SK-N-SH (cell line): ENCODE data around the gene ANAPC2. TPM values are rescaled to one million over a fixed set of nuclear protein-coding genes. Genes with fewer than 3 reads are reported as not detected.

Experiments used
- CTCF ChIA-PET: fragments of 300-600, 350-600 bp; formaldehyde crosslinking; extraction: SDS; loops from one replicate; lab custom pipeline; 2021; lab: Yijun Ruan, JAX
- POLR2A ChIA-PET: fragments of 350-600 bp; sonication (Branson Sonifier 250); formaldehyde crosslinking; extraction: SDS; loops from one replicate; lab custom pipeline; 2020; ENCODE audit warnings: antibody characterized with exemption, inconsistent platforms; lab: Yijun Ruan, JAX
- DNase-seq: peaks from one replicate; pipeline ENCODE4 v3.0.0; 2012
- H2AFZ ChIP-seq: fragments of 200-600 bp; sonication (generic); 2 replicates; pipeline ENCODE4 v1.8.1; 2016; ENCODE audit warnings: antibody characterized with exemption, mild to moderate bottlenecking, low read depth
- H3F3A ChIP-seq: fragments of 200-600 bp; sonication (generic); replicated peaks from 2 replicates; pipeline ENCODE3; 2016; ENCODE audit warnings: antibody characterized with exemption, mild to moderate bottlenecking; ENCODE audit not compliant: insufficient read depth
- H3K27ac ChIP-seq, 2 experiments: fragments of 200-500 bp in 1 of 2; fragments of 200-600 bp in 1 of 2; sonication (Bioruptor generic) in 1 of 2; sonication (generic), shearing (Covaris generic) in 1 of 2; 2 replicates each; pipeline versions ENCODE4 v1.5.1 to v1.6.1; 2014 to 2016; ENCODE audit warnings: low read depth in 2 of 2, inconsistent platforms in 1 of 2, low read length in 1 of 2, mild to moderate bottlenecking in 1 of 2, mixed read lengths in 1 of 2
- H3K27me3 ChIP-seq: fragments of 200-600 bp; sonication (generic), shearing (Covaris generic); 2 replicates; pipeline ENCODE4 v1.6.1; 2016; ENCODE audit warnings: mixed run types; ENCODE audit not compliant: insufficient read depth
- H3K36me3 ChIP-seq, 2 experiments: fragments of 200-500 bp in 1 of 2; fragments of 200-600 bp in 1 of 2; sonication (Bioruptor generic) in 1 of 2; sonication (generic) in 1 of 2; replicated peaks in 1 of 2; 2 replicates each; pipeline versions ENCODE3 to v1.5.1; 2014 to 2016; ENCODE audit warnings: low read length in 1 of 2, mild to moderate bottlenecking in 1 of 2; ENCODE audit not compliant: insufficient read depth in 2 of 2, control insufficient read depth in 1 of 2
- H3K4me1 ChIP-seq, 2 experiments: fragments of 200-500 bp in 1 of 2; fragments of 200-600 bp in 1 of 2; sonication (Bioruptor generic) in 1 of 2; sonication (generic), shearing (Covaris generic) in 1 of 2; 2 replicates each; pipeline versions ENCODE4 v1.5.1 to v1.6.1; 2014 to 2016; ENCODE audit warnings: low read depth in 1 of 2, low read length in 1 of 2, mixed run types in 1 of 2; ENCODE audit not compliant: insufficient read depth in 2 of 2, control insufficient read depth in 1 of 2
- H3K4me2 ChIP-seq: fragments of 200-600 bp; sonication (generic), shearing (Covaris generic); 2 replicates; pipeline ENCODE4 v1.6.1; 2017; ENCODE audit warnings: mixed run types
- H3K4me3 ChIP-seq, 2 experiments: fragments of 200-500 bp in 1 of 2; fragments of 200-600 bp in 1 of 2; sonication (Bioruptor generic) in 1 of 2; sonication (generic), shearing (Covaris generic) in 1 of 2; 2 replicates each; pipeline versions ENCODE4 v1.5.1 to v1.8.1; 2014 to 2016; ENCODE audit warnings: low read depth in 2 of 2, inconsistent platforms in 1 of 2, low read length in 1 of 2, mild to moderate bottlenecking in 1 of 2, mixed read lengths in 1 of 2, moderate library complexity in 1 of 2
- H3K79me2 ChIP-seq: fragments of 200-600 bp; sonication (generic); 2 replicates; pipeline ENCODE4 v1.8.1; 2017; ENCODE audit warnings: mild to moderate bottlenecking; ENCODE audit not compliant: insufficient read depth
- H3K9ac ChIP-seq: fragments of 200-600 bp; sonication (generic); 2 replicates; pipeline ENCODE4 v1.6.1; 2017; ENCODE audit warnings: mixed run types
- H3K9me2 ChIP-seq: fragments of 200-600 bp; sonication (generic); 2 replicates; pipeline ENCODE4 v1.6.1; 2017; ENCODE audit warnings: mixed run types
- H3K9me3 ChIP-seq: fragments of 200-600 bp; sonication (generic); 2 replicates; pipeline ENCODE4 v1.6.1; 2017; ENCODE audit warnings: mixed run types, mild to moderate bottlenecking, moderate library complexity
- H4K20me1 ChIP-seq: fragments of 200-600 bp; sonication (generic); 2 replicates; pipeline ENCODE4 v1.6.1; 2017; ENCODE audit warnings: mild to moderate bottlenecking, mixed run types; ENCODE audit not compliant: insufficient read depth
- CHD2 ChIP-seq: fragments of 150-350 bp; IDR thresholded peaks from 2 replicates; pipeline ENCODE4 v1.6.1; 2018; ENCODE audit warnings: low read length; ENCODE audit not compliant: partially characterized antibody
- ELF1 ChIP-seq: IDR thresholded peaks from 2 replicates; pipeline ENCODE4 v1.4.0; 2012
- FOXJ3 ChIP-seq: sonication (generic); formaldehyde crosslinking; IDR thresholded peaks from 2 replicates; pipeline ENCODE4 v1.5.1; 2020; ENCODE audit warnings: mild to moderate bottlenecking, missing genetic modification reagents
- GABPA ChIP-seq: IDR thresholded peaks from 2 replicates; pipeline ENCODE4 v1.4.0; 2012; ENCODE audit warnings: low read depth, mild to moderate bottlenecking
- GATA2 ChIP-seq: sonication (generic); formaldehyde crosslinking; IDR thresholded peaks from 2 replicates; pipeline ENCODE4 v1.5.0; 2020; ENCODE audit warnings: mild to moderate bottlenecking, missing genetic modification reagents
- JUND ChIP-seq: IDR thresholded peaks from 2 replicates; pipeline ENCODE4 v1.4.0; 2012
- MEF2A ChIP-seq: IDR thresholded peaks from 2 replicates; pipeline ENCODE4 v1.4.0; 2012; ENCODE audit warnings: low read depth, borderline replicate concordance
- NRF1 ChIP-seq: IDR thresholded peaks from 2 replicates; pipeline ENCODE4 v1.6.1; 2012; ENCODE audit warnings: low read depth, mild to moderate bottlenecking, low read length
- RCOR1 ChIP-seq: fragments of 150-350 bp; IDR thresholded peaks from 2 replicates; pipeline ENCODE4 v1.6.1; 2017; ENCODE audit warnings: antibody characterized with exemption, low read length
- RFX5 ChIP-seq: IDR thresholded peaks from 2 replicates; pipeline ENCODE4 v1.6.1; 2012; ENCODE audit warnings: mild to moderate bottlenecking, improper control_type of control experiment, low read length
- RXRA ChIP-seq: IDR thresholded peaks from 2 replicates; pipeline ENCODE4 v1.4.0; 2012; ENCODE audit warnings: low read depth, mild to moderate bottlenecking, borderline replicate concordance
- SIN3A ChIP-seq: IDR thresholded peaks from 2 replicates; pipeline ENCODE4 v1.6.1; 2012; ENCODE audit warnings: low read depth, mild to moderate bottlenecking, low read length, moderate library complexity, borderline replicate concordance
- TCF12 ChIP-seq: IDR thresholded peaks from 2 replicates; pipeline ENCODE4 v1.4.0; 2012
- TEAD4 ChIP-seq: IDR thresholded peaks from 2 replicates; pipeline ENCODE4 v1.4.0; 2012; ENCODE audit warnings: mild to moderate bottlenecking, borderline replicate concordance; ENCODE audit not compliant: insufficient read depth
- WGBS: methylation state at CpG from one replicate; pipeline ENCODE4 v1.1.6; 2017; ENCODE audit warnings: low lambda C conversion rate; 5-methylcytosine and 5-hydroxymethylcytosine counted together
- polyA plus RNA-seq, 3 experiments: library from polyadenylated mRNA; depleted of rRNA; stranded (reverse); fragments of >200 nt; gene quantifications; 2 replicates each; pipeline ENCODE4 v1.2.3, GENCODE V29; 2012
- TF ChIP-seq, protein P1 (sequence below): IDR thresholded peaks from 2 replicates; pipeline ENCODE4 v1.4.0; 2012; ENCODE audit warnings: low read depth, borderline replicate concordance
- TF ChIP-seq, protein P2 (sequence below): IDR thresholded peaks from 2 replicates; pipeline ENCODE4 v1.4.0; 2012; ENCODE audit warnings: low read depth
- TF ChIP-seq, protein P3 (sequence below): fragments of 150-350 bp; IDR thresholded peaks from 2 replicates; pipeline ENCODE4 v1.6.1; 2016; ENCODE audit warnings: mild to moderate bottlenecking, low read depth, low read length
- TF ChIP-seq, protein P4 (sequence below): IDR thresholded peaks from 2 replicates; pipeline ENCODE4; 2012

The ANAPC2 gene
- polyA plus RNA-seq, 1 of the 3 experiments (the other 2 are of a cell fraction) = 35.1 TPM

DNA sequence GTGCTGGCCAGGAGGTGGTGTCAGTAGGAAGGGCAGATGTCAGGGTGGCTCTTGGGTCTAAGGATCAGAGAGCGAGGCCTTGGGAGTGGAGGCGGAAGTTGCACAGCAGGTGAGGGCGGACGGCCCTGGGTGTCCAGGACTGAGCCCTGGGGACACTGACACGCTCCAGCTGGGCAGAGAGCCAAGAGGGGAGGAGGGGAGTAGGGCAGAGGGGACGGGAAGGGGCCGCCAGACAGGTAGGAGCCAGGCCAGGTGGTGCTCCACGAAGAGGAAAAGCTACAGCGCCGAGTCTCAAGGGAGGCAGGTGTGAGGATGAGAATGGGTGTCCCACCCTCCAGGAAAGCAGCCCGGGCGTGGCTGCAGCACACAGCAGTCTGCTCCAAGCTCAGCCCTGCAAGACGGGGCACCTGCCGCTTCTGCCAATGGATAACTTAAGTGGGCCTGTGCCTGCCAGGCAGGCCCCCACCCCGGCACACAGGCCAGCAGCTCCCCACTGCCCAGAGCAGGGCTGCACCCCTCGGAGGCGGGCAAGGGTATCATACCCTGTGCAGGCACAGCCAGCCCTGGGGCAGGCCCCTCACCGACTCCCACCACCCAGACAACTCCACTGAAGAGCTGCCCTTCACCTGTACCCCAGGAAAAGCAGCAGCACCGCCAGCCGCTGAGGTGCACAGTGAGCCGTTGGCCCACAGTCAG is 7.3 kb upstream of the ANAPC2 start:
- DNase-seq = no peak
- ChIA-PET POLR2A (interaction anchor here (1.4 to 1.5 kb wide), 2 partner anchors 9 to 66 kb away, joined by 3 read pairs; no protein-coding TSS in a partner anchor), CTCF (interaction anchor here (1.3 to 2.0 kb wide), 5 partner anchors 27 to 167 kb away, joined by 3 to 9 read pairs (median 5); partner anchors contain the start of genes NPDC1 and RNF224)
- H3K79me2 ChIP-seq = peaks cover 63% of the 10 kb centered on the region
- no peaks in the 10 kb centered on the region for H3K27me3 ChIP-seq
- H3K27ac ChIP-seq = no peak overlapping the region
- no peak overlapping the region for H2AFZ ChIP-seq
- no peaks in the 10 kb centered on the region for H3K9me2 ChIP-seq
- H3K36me3 ChIP-seq = peaks cover 0 to 17% of the 10 kb centered on the region in 2 experiments
- H3K9ac ChIP-seq = no peak overlapping the region
- no peaks in the 10 kb centered on the region for H3K9me3 ChIP-seq
- H3K4me1 ChIP-seq = peaks cover 12 to 20% of the 10 kb centered on the region in 2 experiments; a peak in 2 of 4 replicates
- H3K4me2 ChIP-seq = no peak overlapping the region
- 80% methylated on average over 9 of the region's 21 CpGs for WGBS
- H3F3A ChIP-seq = no peaks in the 10 kb centered on the region
- TF ChIP-seq RCOR1 (no peak), JUND (no peak), GABPA (no peak), NRF1 (no peak), SIN3A (no peak), RXRA (no peak), TEAD4 (no peak), TCF12 (no peak)
- TF ChIP-seq, protein P1, sequence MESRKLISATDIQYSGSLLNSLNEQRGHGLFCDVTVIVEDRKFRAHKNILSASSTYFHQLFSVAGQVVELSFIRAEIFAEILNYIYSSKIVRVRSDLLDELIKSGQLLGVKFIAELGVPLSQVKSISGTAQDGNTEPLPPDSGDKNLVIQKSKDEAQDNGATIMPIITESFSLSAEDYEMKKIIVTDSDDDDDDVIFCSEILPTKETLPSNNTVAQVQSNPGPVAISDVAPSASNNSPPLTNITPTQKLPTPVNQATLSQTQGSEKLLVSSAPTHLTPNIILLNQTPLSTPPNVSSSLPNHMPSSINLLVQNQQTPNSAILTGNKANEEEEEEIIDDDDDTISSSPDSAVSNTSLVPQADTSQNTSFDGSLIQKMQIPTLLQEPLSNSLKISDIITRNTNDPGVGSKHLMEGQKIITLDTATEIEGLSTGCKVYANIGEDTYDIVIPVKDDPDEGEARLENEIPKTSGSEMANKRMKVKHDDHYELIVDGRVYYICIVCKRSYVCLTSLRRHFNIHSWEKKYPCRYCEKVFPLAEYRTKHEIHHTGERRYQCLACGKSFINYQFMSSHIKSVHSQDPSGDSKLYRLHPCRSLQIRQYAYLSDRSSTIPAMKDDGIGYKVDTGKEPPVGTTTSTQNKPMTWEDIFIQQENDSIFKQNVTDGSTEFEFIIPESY = no peak
- TF ChIP-seq, protein P2, sequence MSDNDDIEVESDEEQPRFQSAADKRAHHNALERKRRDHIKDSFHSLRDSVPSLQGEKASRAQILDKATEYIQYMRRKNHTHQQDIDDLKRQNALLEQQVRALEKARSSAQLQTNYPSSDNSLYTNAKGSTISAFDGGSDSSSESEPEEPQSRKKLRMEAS = no peak
- peaks cover 56% of the 10 kb centered on the region for H4K20me1 ChIP-seq
- no peak overlapping the region for H3K4me3 ChIP-seq

DNA sequence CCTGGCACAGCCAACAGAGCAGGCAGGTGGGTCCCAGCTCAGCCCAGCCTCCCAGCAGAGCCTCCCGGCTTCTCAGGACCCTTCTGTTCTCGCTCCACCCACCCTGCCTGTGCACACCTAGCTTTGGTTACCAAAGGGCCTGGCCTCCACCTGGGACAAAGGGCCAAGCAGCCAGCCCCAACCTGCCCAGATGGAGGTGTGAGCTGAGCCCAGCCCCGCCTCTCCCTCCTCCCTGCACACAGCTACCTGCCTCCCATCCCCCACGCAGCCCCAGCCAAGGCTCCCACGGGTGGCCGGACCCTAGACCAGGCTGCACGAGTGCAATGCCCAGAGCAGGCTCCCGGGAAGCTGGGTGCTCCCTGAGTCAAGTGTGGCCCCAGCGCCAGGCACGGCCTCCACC is 6.5 kb upstream of the ANAPC2 start:
- H4K20me1 ChIP-seq = peaks cover 63% of the 10 kb centered on the region
- 84% methylated on average over 9 of the region's 10 CpGs for WGBS
- no peak overlapping the region for H2AFZ ChIP-seq
- H3K4me1 ChIP-seq = peaks cover 13 to 24% of the 10 kb centered on the region in 2 experiments; a peak in 3 of 4 replicates
- H3K9me3 ChIP-seq = no peaks in the 10 kb centered on the region
- H3K79me2 ChIP-seq = peaks cover 71% of the 10 kb centered on the region
- TF ChIP-seq, protein P2 = no peak
- TF ChIP-seq GATA2 (no peak), CHD2 (no peak), RCOR1 (no peak), RFX5 (no peak), FOXJ3 (CRISPR knock-in tag) (no peak), MEF2A (no peak), ELF1 (no peak)
- TF ChIP-seq, protein P3, sequence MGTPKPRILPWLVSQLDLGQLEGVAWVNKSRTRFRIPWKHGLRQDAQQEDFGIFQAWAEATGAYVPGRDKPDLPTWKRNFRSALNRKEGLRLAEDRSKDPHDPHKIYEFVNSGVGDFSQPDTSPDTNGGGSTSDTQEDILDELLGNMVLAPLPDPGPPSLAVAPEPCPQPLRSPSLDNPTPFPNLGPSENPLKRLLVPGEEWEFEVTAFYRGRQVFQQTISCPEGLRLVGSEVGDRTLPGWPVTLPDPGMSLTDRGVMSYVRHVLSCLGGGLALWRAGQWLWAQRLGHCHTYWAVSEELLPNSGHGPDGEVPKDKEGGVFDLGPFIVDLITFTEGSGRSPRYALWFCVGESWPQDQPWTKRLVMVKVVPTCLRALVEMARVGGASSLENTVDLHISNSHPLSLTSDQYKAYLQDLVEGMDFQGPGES = no peak
- TF ChIP-seq, protein P4, sequence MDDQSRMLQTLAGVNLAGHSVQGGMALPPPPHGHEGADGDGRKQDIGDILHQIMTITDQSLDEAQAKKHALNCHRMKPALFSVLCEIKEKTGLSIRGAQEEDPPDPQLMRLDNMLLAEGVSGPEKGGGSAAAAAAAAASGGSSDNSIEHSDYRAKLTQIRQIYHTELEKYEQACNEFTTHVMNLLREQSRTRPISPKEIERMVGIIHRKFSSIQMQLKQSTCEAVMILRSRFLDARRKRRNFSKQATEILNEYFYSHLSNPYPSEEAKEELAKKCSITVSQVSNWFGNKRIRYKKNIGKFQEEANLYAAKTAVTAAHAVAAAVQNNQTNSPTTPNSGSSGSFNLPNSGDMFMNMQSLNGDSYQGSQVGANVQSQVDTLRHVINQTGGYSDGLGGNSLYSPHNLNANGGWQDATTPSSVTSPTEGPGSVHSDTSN = no peak
- TF ChIP-seq, protein P1 = no peak
- TF ChIP-seq, all 33 proteins: peak for 0
- Histone ChIP-seq H3K4me2 (no peak overlapping the region), H3K9ac (no peak overlapping the region), H3K27me3 (no peaks in the 10 kb centered on the region), H3K9me2 (no peaks in the 10 kb centered on the region), H3F3A (peaks cover 2% of the 10 kb centered on the region), H3K36me3 (peaks cover 3 to 20% of the 10 kb centered on the region in 2 experiments), H3K27ac (no peak overlapping the region), H3K4me3 (no peak overlapping the region)
- POLR2A ChIA-PET = interaction anchor here (1.4 to 1.5 kb wide), 2 partner anchors 10 to 65 kb away, joined by 3 read pairs; no protein-coding TSS in a partner anchor
- CTCF ChIA-PET = interaction anchor here (1.3 to 2.0 kb wide), 5 partner anchors 28 to 166 kb away, joined by 3 to 9 read pairs (median 5); partner anchors contain the start of genes NPDC1 and RNF224
- DNase-seq = no peak
